Right lobe of liver (tissue), 6 donors: ENCODE data around the gene AGTRAP. TPM values are rescaled to one million over a fixed set of nuclear protein-coding genes. Genes with fewer than 3 reads are reported as not detected.

Experiments
- ATAC-seq, 4 donors: fragments of 200-7000 bp; cut with Tn5 transposase; one replicate each; pipeline ENCODE4 v1.9.1; 2020; ENCODE audit warnings: mild to moderate bottlenecking in 4 of 4, moderate library complexity in 4 of 4
- DNase-seq, 3 donors: peaks; one replicate each; pipeline ENCODE4 v3.0.0-alpha.2; 2020
- H3K27ac ChIP-seq, 3 donors: fragments of 200-600 bp; one replicate each; pipeline ENCODE4 v1.8.0; 2022
- H3K27me3 ChIP-seq, 2 donors: fragments of 200-600 bp; one replicate each; pipeline ENCODE4 v1.8.0; 2022
- H3K36me3 ChIP-seq, 4 donors: fragments of 200-600 bp; sonication (generic) in 1 of 4; one replicate each; pipeline versions ENCODE4 v1.5.1 to v1.8.0; 2017 to 2022; ENCODE audit warnings: control low read depth in 1 of 4
- H3K4me1 ChIP-seq, 4 donors: fragments of 200-600 bp; sonication (generic) in 1 of 4; one replicate each; pipeline versions ENCODE4 v1.5.1 to v1.8.0; 2017 to 2022; ENCODE audit warnings: control low read depth in 1 of 4
- H3K4me3 ChIP-seq, 3 donors: fragments of 200-600 bp; one replicate each; pipeline ENCODE4 v1.8.0; 2022
- H3K9me3 ChIP-seq, 4 donors: fragments of 200-600 bp; sonication (generic) in 1 of 4; one replicate each; pipeline versions ENCODE4 v1.5.1 to v1.8.0; 2017 to 2022; ENCODE audit warnings: control low read depth in 1 of 4
- CTCF ChIP-seq, 4 donors: fragments of 200-600 bp in 3 of 4; fragments of 450-650 bp in 1 of 4; IDR thresholded peaks; one replicate each; pipeline versions ENCODE4 v1.5.1 to v1.8.0; 2016 to 2022; ENCODE audit warnings: antibody characterized with exemption in 4 of 4, mild to moderate bottlenecking in 2 of 4
- POLR2A ChIP-seq: fragments of 450-650 bp; IDR thresholded peaks from one replicate; pipeline ENCODE4 v1.6.1; 2017; ENCODE audit warnings: antibody characterized with exemption, mild to moderate bottlenecking
- whole genome bisulfite sequencing: methylation state at CpG from one replicate; pipeline ENCODE4 v1.1.6; 2018; ENCODE audit warnings: low coverage, low lambda C conversion rate; ENCODE audit not compliant: insufficient coverage; ENCODE audit errors: missing lambda C conversion rate; 5-methylcytosine and 5-hydroxymethylcytosine counted together
- intact Hi-C, 2 donors: fragments of 100-400 bp; cut with DNase I; formaldehyde crosslinking; loops; one replicate each; pipeline versions ENCODE4 v1.11.2 to v1.14.1; 2022
- total RNA-seq, 6 experiments: library from RNA; depleted of rRNA in 2 of 6; stranded (reverse); fragments of >200 nt in 2 of 6; fragmentation: NEBNext Ultra II Directional in 3 of 6; extraction: Animal tissue kit (Norgen Biotek cat#: 25700) in 3 of 6; gene quantifications; one replicate each; pipeline versions ENCODE4 v1.1.0 to v1.2.4, GENCODE V29; 2016 to 2023
- donor health status: DM: no; HTN: yes; CAD: no.
- donor health status: DM: no; HTN: no; CAD: no.
- donor health status: DM: no; HTN: no; CAD: no.
- donor health status: DM: no; HTN: yes; CAD: no.
- donor health status: DM: no; HTN: yes; CAD: no.

AGTRAP gene
- total RNA-seq, 6 experiments from 2014 or later: 6.4 to 20.5 (median 11.4) TPM

GRCh38 chr1:11799099-11799498 is 63.2 kb downstream of the AGTRAP start:
- Histone ChIP-seq H3K9me3 (no peaks in the 10 kb centered on the region), H3K27me3 (no peaks in the 10 kb centered on the region), H3K27ac (peak overlapping the region in 1 of 3 donors; percentile 29), H3K4me1 (peaks cover 0 to 25% (median 10%) of the 10 kb centered on the region in 4 donors), H3K36me3 (peaks cover 0 to 50% (median 17%) of the 10 kb centered on the region in 4 donors), H3K4me3 (no peak overlapping the region)
- TF ChIP-seq POLR2A: no peak
- no peak for TF ChIP-seq CTCF (IDR thresholded peaks at IDR 0.05)
- no peak for ATAC-seq
- DNase-seq: no peak
- WGBS: 100% methylated on average over 2 of the region's 5 CpGs
- intact Hi-C loops: no loop called here

- DNase-seq (no peak), ATAC-seq (no peak)
- intact Hi-C loops: no loop called here
- H3K27ac ChIP-seq: peak overlapping the region in 1 of 3 donors; percentile 16
- H3K27me3 ChIP-seq: no peaks in the 10 kb centered on the region
- H3K9me3 ChIP-seq: no peaks in the 10 kb centered on the region
- WGBS: 96% methylated on average over 3 of the region's 9 CpGs
- no peak for TF ChIP-seq CTCF (IDR thresholded peaks at IDR 0.05)
- no peak for TF ChIP-seq POLR2A
- H3K36me3 ChIP-seq: peaks cover 0 to 42% (median 13%) of the 10 kb centered on the region in 4 donors
- no peak overlapping the region for H3K4me3 ChIP-seq
- peaks cover 0 to 33% (median 13%) of the 10 kb centered on the region in 4 donors for H3K4me1 ChIP-seq
These were observed 64.0 kb downstream of the AGTRAP start for GRCh38 chr1:11799896-11800295.

GRCh38 chr1:11800391-11800755 is 64.4 kb downstream of the AGTRAP start:
- 93% methylated on average over 5 of the region's 8 CpGs for WGBS
- Histone ChIP-seq H3K27ac (peak overlapping the region in 1 of 3 donors; percentile 16), H3K36me3 (peaks cover 0 to 38% (median 9%) of the 10 kb centered on the region in 4 donors), H3K4me3 (no peak overlapping the region), H3K4me1 (peaks cover 0 to 36% (median 14%) of the 10 kb centered on the region in 4 donors), H3K27me3 (no peaks in the 10 kb centered on the region), H3K9me3 (no peaks in the 10 kb centered on the region)
- ATAC-seq (no peak), DNase-seq (no peak)
- no peak for TF ChIP-seq POLR2A
- no peak for TF ChIP-seq CTCF (IDR thresholded peaks at IDR 0.05)
- intact Hi-C loops: no loop called here

Other genes starting within 250 kb of the AGTRAP start
- 10 to 100 TPM in 4 of 6 experiments, 1 to 10 TPM in 2; 6.6 to 23.7 (median 16.0) TPM for gene FBXO2, start 81.7 kb upstream of the AGTRAP start, total RNA-seq
- gene FBXO44, start 81.3 kb upstream of the AGTRAP start, total RNA-seq: 10 to 100 TPM in 4 of 6 experiments, 1 to 10 TPM in 2; 8.7 to 15.3 (median 10.5) TPM
- 10 to 100 TPM in 4 of 6 experiments, 1 to 10 TPM in 2; 7.0 to 21.1 (median 11.5) TPM for gene FBXO6, start 71.9 kb upstream of the AGTRAP start, total RNA-seq
- 10 to 100 TPM; 18.0 to 66.4 (median 29.7) TPM for gene MAD2L2, start 55.0 kb upstream of the AGTRAP start, total RNA-seq
- not detected for gene DRAXIN, start 44.4 kb upstream of the AGTRAP start, total RNA-seq
- not detected for gene C1orf167, start 26.1 kb downstream of the AGTRAP start, total RNA-seq
- gene MTHFR, start 69.8 kb downstream of the AGTRAP start, total RNA-seq: 10 to 100 TPM; 10.6 to 20.1 (median 15.6) TPM
- gene CLCN6, start 70.1 kb downstream of the AGTRAP start, total RNA-seq: 10 to 100 TPM in 2 of 6 experiments, 1 to 10 TPM in 4; 4.2 to 12.7 (median 9.2) TPM
- 1 to 10 TPM in 2 of 6 experiments, under 1 TPM in 2, not detected in 2; 0.27 to 2.3 (median 1.3) TPM for gene NPPA, start 111.6 kb downstream of the AGTRAP start, total RNA-seq
- under 1 TPM in 1 of 6 experiments, not detected in 5; 0.44 TPM for gene NPPB, start 122.8 kb downstream of the AGTRAP start, total RNA-seq
- 10 to 100 TPM; 33.5 to 75.1 (median 43.0) TPM for gene KIAA2013, start 190.3 kb downstream of the AGTRAP start, total RNA-seq
- gene PLOD1, start 198.6 kb downstream of the AGTRAP start, total RNA-seq: 100 to 1,000 TPM in 2 of 6 experiments, 10 to 100 TPM in 4; 70.2 to 119 (median 93.8) TPM
- 10 to 100 TPM; 46.2 to 64.0 (median 61.7) TPM for gene MFN2, start 244.3 kb downstream of the AGTRAP start, total RNA-seq